ENCODE measurements around the gene DAO. TPM values are rescaled to one million over a fixed set of nuclear protein-coding genes. Genes with fewer than 3 reads are reported as not detected.

DAO gene
- total RNA-seq, 1 experiment from 2014 or later, result not detected

- Histone ChIP-seq H3K9me3 (ENCODE audit: low read depth, low read length, poor library complexity, severe bottlenecking) (no peaks in the 10 kb centered on the region), H3K27me3 (replicated peaks; ENCODE audit: insufficient read depth, low read depth, low read length, poor library complexity) (no peaks in the 10 kb centered on the region), H3K4me1 (ENCODE audit: insufficient read depth, low read length, poor library complexity, severe bottlenecking) (no peaks in the 10 kb centered on the region), H3K36me3 (ENCODE audit: insufficient read depth, low read length, poor library complexity, severe bottlenecking) (no peaks in the 10 kb centered on the region), H3K4me3 (ENCODE audit: low read depth, low read length, poor library complexity, severe bottlenecking) (no peak overlapping the region), H3K27ac (ENCODE audit: low read depth, low read length, poor library complexity, severe bottlenecking) (no peak overlapping the region)
- ChIA-PET CTCF (no interaction called here), POLR2A (ENCODE audit: low non-redundant PET) (no interaction called here)
- no peak for DNase-seq (ENCODE audit: low spot score)
- TF ChIP-seq CTCF (conservative IDR thresholded peaks at IDR 0.05; ENCODE audit: low read depth, low read length) (no peak), EZH2 (IDR thresholded peaks at IDR 0.05; ENCODE audit: borderline replicate concordance, low read depth, low read length, poor library complexity, severe bottlenecking) (no peak)
- intact Hi-C loops (cut with micrococcal nuclease; ENCODE audit: unreplicated experiment), result no loop called here
- BruUV-seq (replicated peaks), result no TSS peak
Measured at GRCh38 chr12:108905725-108906124, 25.8 kb downstream of the DAO start.

- TF ChIP-seq EZH2 (IDR thresholded peaks at IDR 0.05; ENCODE audit: borderline replicate concordance, low read depth, low read length, poor library complexity, severe bottlenecking), result no peak
- TF ChIP-seq CTCF (conservative IDR thresholded peaks at IDR 0.05; ENCODE audit: low read depth, low read length), result no peak
- CTCF ChIA-PET, result no interaction called here
- Histone ChIP-seq H3K4me3 (ENCODE audit: low read depth, low read length, poor library complexity, severe bottlenecking) (no peak overlapping the region), H3K9me3 (ENCODE audit: low read depth, low read length, poor library complexity, severe bottlenecking) (no peaks in the 10 kb centered on the region), H3K4me1 (ENCODE audit: insufficient read depth, low read length, poor library complexity, severe bottlenecking) (no peaks in the 10 kb centered on the region), H3K27me3 (replicated peaks; ENCODE audit: insufficient read depth, low read depth, low read length, poor library complexity) (no peaks in the 10 kb centered on the region), H3K27ac (ENCODE audit: low read depth, low read length, poor library complexity, severe bottlenecking) (no peak overlapping the region), H3K36me3 (ENCODE audit: insufficient read depth, low read length, poor library complexity, severe bottlenecking) (no peaks in the 10 kb centered on the region)
- no peak for DNase-seq (ENCODE audit: low spot score)
- intact Hi-C loops (cut with micrococcal nuclease; ENCODE audit: unreplicated experiment), result no loop called here
- POLR2A ChIA-PET (ENCODE audit: low non-redundant PET), result no interaction called here
- no TSS peak for BruUV-seq (replicated peaks)
Measured at GRCh38 chr12:108906971-108907370, 27.1 kb downstream of the DAO start.

GRCh38 chr12:108907839-108908351 lies 28.0 kb downstream of the DAO start:
- TF ChIP-seq CTCF (conservative IDR thresholded peaks at IDR 0.05; ENCODE audit: low read depth, low read length) (no peak), EZH2 (IDR thresholded peaks at IDR 0.05; ENCODE audit: borderline replicate concordance, low read depth, low read length, poor library complexity, severe bottlenecking) (no peak)
- Histone ChIP-seq H3K4me3 (ENCODE audit: low read depth, low read length, poor library complexity, severe bottlenecking) (no peak overlapping the region), H3K4me1 (ENCODE audit: insufficient read depth, low read length, poor library complexity, severe bottlenecking) (no peaks in the 10 kb centered on the region), H3K9me3 (ENCODE audit: low read depth, low read length, poor library complexity, severe bottlenecking) (no peaks in the 10 kb centered on the region), H3K27ac (ENCODE audit: low read depth, low read length, poor library complexity, severe bottlenecking) (no peak overlapping the region), H3K27me3 (replicated peaks; ENCODE audit: insufficient read depth, low read depth, low read length, poor library complexity) (no peaks in the 10 kb centered on the region), H3K36me3 (ENCODE audit: insufficient read depth, low read length, poor library complexity, severe bottlenecking) (no peaks in the 10 kb centered on the region)
- intact Hi-C loops (cut with micrococcal nuclease; ENCODE audit: unreplicated experiment), result no loop called here
- ChIA-PET POLR2A (ENCODE audit: low non-redundant PET) (no interaction called here), CTCF (interaction anchor here (0.6 kb wide), 1 partner anchor 20 kb away, joined by 3 read pairs; no protein-coding TSS in a partner anchor)
- no peak for DNase-seq (ENCODE audit: low spot score)
- no TSS peak for BruUV-seq (replicated peaks)
